Measurements from ENCODE around the gene MDK.

The MDK gene

DNA sequence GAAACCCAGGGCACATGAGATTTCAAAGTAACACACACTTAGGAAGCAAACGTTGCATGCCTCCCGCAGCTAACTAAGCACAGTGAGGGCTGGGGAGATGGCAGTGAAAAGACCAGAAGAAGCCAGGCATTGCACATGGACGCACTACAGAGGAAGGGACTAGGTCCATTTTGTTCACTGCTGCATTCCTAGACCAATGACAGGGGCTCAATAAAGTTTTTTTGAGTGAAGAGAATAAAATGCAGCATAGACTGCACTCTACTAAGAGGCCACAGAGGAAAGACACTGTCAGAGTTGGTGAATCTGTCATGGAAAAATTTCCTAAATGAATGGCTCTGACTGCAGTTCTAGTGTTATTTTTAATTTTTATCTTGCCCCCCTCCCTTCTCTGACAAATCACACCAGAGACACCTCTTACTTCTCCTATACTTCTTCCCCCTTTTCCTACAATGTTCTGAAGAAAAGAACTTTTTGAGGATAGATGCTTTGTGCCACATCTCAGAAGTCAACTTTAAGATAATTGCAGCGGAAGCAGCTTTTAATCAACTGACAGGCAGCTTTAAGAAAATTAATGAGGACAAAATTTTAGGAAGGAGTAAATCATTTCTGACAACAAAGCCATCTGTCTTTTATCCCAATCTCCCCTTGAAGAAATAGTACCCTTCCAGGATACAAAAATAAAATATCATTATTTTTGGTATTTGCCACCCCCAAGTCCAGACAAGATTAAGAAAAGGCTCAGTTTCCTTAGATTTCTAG, 44.9 kb downstream of the MDK start:
- Histone ChIP-seq H3K27me3 (replicated peaks) (no peaks in the 10 kb centered on the region), H3K4me3 (ENCODE audit: low read depth, low read length) (no peak overlapping the region), H3K36me3 (replicated peaks) (no peaks in the 10 kb centered on the region), H3K27ac (no peak overlapping the region)
- TF ChIP-seq, protein P1, sequence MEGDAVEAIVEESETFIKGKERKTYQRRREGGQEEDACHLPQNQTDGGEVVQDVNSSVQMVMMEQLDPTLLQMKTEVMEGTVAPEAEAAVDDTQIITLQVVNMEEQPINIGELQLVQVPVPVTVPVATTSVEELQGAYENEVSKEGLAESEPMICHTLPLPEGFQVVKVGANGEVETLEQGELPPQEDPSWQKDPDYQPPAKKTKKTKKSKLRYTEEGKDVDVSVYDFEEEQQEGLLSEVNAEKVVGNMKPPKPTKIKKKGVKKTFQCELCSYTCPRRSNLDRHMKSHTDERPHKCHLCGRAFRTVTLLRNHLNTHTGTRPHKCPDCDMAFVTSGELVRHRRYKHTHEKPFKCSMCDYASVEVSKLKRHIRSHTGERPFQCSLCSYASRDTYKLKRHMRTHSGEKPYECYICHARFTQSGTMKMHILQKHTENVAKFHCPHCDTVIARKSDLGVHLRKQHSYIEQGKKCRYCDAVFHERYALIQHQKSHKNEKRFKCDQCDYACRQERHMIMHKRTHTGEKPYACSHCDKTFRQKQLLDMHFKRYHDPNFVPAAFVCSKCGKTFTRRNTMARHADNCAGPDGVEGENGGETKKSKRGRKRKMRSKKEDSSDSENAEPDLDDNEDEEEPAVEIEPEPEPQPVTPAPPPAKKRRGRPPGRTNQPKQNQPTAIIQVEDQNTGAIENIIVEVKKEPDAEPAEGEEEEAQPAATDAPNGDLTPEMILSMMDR (IDR thresholded peaks at IDR 0.05; ENCODE audit: low read depth, low read length, missing control alignments): no peak
- DNase-seq: no peak
- in situ Hi-C loops (cut with HindIII; ENCODE audit: low pct_ligation_motif_present, low sequenced_read_pairs): no loop called here

DNA sequence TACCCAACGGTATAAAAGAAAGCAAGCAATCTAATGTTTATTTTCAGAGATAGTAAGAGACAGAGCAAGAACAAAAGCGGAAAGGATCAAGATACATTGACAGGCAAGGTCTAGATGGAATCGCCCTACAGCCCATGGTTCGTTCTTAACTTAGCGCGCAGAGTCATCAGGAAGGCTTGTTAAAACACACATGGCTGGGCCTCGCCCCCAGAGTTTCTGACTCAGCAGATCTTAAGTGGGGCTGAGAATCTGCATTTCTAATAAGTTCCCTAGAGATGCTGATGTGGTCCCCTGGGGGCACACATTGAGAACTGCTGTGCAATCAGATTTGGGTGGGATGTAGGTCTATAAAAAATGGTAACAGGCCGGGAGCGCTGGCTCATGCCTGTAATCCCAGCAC, 45.9 kb downstream of the MDK start:
- Histone ChIP-seq H3K27ac (no peak overlapping the region), H3K27me3 (replicated peaks) (no peaks in the 10 kb centered on the region), H3K4me3 (ENCODE audit: low read depth, low read length) (no peak overlapping the region), H3K36me3 (replicated peaks) (peaks cover 2% of the 10 kb centered on the region)
- DNase-seq: no peak
- TF ChIP-seq, protein P1 (IDR thresholded peaks at IDR 0.05; ENCODE audit: low read depth, low read length, missing control alignments): no peak
- in situ Hi-C loops (cut with HindIII; ENCODE audit: low pct_ligation_motif_present, low sequenced_read_pairs): no loop called here

DNA sequence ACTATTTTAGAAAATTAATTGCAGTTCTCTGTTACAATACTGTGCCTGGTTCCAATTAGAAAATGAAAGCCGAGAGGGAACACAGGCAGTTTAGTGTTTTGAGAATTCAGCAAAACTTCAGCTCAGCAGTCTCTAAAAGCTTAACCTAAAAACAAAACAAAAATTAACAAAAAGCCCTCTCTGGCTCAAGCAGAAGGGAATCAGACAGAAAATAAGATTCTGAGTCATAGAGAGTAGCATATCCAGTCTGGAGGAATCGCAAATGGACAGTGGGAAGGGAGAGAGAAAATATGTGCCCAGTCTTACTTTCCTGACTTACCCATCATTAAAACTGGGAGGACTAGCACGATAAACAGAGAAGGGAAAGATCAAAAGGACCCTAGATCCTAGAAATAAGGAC, 48.2 kb downstream of the MDK start:
- in situ Hi-C loops (cut with HindIII; ENCODE audit: low pct_ligation_motif_present, low sequenced_read_pairs): no loop called here

DNA sequence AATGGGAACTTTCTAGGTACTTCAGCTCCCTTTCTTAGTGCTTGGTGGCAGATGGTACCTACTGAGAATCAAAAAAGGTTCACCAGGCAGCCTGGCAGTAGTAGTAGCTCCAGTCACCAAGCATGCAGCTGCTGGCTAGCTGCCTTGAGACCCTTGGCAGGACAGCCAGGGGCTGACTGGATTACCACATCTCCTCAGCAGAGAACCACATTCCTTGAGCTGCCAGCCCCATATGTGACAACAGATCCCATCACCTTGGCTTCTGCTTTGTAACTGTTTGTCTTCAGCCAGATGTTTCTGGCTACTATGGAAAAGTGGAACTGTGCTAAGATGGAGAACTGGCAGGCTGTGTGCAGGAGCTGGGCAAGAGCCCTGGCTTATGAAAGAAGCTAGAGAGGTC, 49.7 kb downstream of the MDK start:
- DNase-seq: no peak
- H3K4me3 ChIP-seq (ENCODE audit: low read depth, low read length): no peak overlapping the region
- no peak overlapping the region for H3K27ac ChIP-seq
- TF ChIP-seq, protein P1 (IDR thresholded peaks at IDR 0.05; ENCODE audit: low read depth, low read length, missing control alignments): no peak
- H3K27me3 ChIP-seq (replicated peaks): no peaks in the 10 kb centered on the region
- in situ Hi-C loops (cut with HindIII; ENCODE audit: low pct_ligation_motif_present, low sequenced_read_pairs): no loop called here
- peaks cover 16% of the 10 kb centered on the region for H3K36me3 ChIP-seq (replicated peaks)

More for the DNA sequence above, 48.2 kb downstream of the MDK start:
- DNase-seq: no peak
- Histone ChIP-seq H3K4me3 (ENCODE audit: low read depth, low read length) (no peak overlapping the region), H3K27ac (no peak overlapping the region), H3K27me3 (replicated peaks) (no peaks in the 10 kb centered on the region), H3K36me3 (replicated peaks) (peaks cover 16% of the 10 kb centered on the region)
- TF ChIP-seq, protein P1 (IDR thresholded peaks at IDR 0.05; ENCODE audit: low read depth, low read length, missing control alignments): no peak
